ENCODE measurements around the gene MREG. TPM values are rescaled to one million over a fixed set of nuclear protein-coding genes. Genes with fewer than 3 reads are reported as not detected.

Gene MREG
- total RNA-seq, 1 experiment from 2014 or later = 16.9 TPM

GRCh38 chr2:215914054-215914776 lies 99.1 kb downstream of the MREG start:
- TF ChIP-seq POLR2A (IDR thresholded peaks at IDR 0.05; ENCODE audit: borderline replicate concordance, extremely low read depth, insufficient read depth, insufficient read length) (no peak), CTCF (IDR thresholded peaks at IDR 0.05 in 2 of 3, conservative IDR thresholded peaks at IDR 0.05 in 1 of 3; ENCODE audit: borderline replicate concordance in 1 of 3, insufficient read depth in 1 of 3, low read depth in 2 of 3, low read length in 2 of 3) (no peak), SIN3A (IDR thresholded peaks at IDR 0.05; ENCODE audit: low read depth) (no peak), ZFX (IDR thresholded peaks at IDR 0.05) (no peak), FOSL1 (IDR thresholded peaks at IDR 0.05; ENCODE audit: low read depth) (no peak), YY1 (IDR thresholded peaks at IDR 0.05; ENCODE audit: extremely low read depth, insufficient replicate concordance, low read depth, low read length) (no peak), CBX3 (IDR thresholded peaks at IDR 0.05; ENCODE audit: low read depth) (no peak)
- POLR2A ChIA-PET = no interaction called here
- H3K4me3 ChIP-seq (replicated peaks in 1 of 2; ENCODE audit: low read depth in 1 of 2, low read length in 2 of 2) = no peak overlapping the region
- CTCF ChIA-PET = interaction anchor here (0.8 kb wide), 1 partner anchor 17 kb away, joined by 3 read pairs; no protein-coding TSS in a partner anchor
- H3K36me3 ChIP-seq (ENCODE audit: control insufficient read depth in 1 of 2, insufficient read depth in 2 of 2, low read length in 2 of 2) = no peaks in the 10 kb centered on the region
- no peak overlapping the region for H3K4me2 ChIP-seq (ENCODE audit: low read length)
- no peak overlapping the region for H3K9ac ChIP-seq (ENCODE audit: low read length)
- no peaks in the 10 kb centered on the region for H3K9me2 ChIP-seq (ENCODE audit: insufficient read depth)
- no peaks in the 10 kb centered on the region for H3K79me2 ChIP-seq (ENCODE audit: insufficient read depth, low read length)
- DNase-seq (ENCODE audit: low read depth, low spot score) (no peak), ATAC-seq (no peak)
- RAD21 ChIA-PET (ENCODE audit: low non-redundant PET in 1 of 2, low total read pairs in 2 of 2, uncharacterized antibody in 2 of 2, unreplicated experiment in 2 of 2) = no interaction called here
- no peak overlapping the region for H2AFZ ChIP-seq (ENCODE audit: low read depth, low read length, poor library complexity, severe bottlenecking)
- intact Hi-C loops (cut with micrococcal nuclease) = loop anchor here (10.0 kb wide), 1 partner anchor 459 kb away; no protein-coding TSS in a partner anchor
- no peaks in the 10 kb centered on the region for H4K20me1 ChIP-seq (ENCODE audit: insufficient read depth)
- no TSS peak for BruUV-seq (replicated peaks)
- no peaks in the 10 kb centered on the region for H3K4me1 ChIP-seq (ENCODE audit: control insufficient read depth in 1 of 2, insufficient read depth in 2 of 2, low read length in 2 of 2)
- no peaks in the 10 kb centered on the region for H3K27me3 ChIP-seq (ENCODE audit: insufficient read depth, low read length)
- no peaks in the 10 kb centered on the region for H3K9me3 ChIP-seq (ENCODE audit: control insufficient read depth in 1 of 2, insufficient read depth in 1 of 2, low read depth in 1 of 2, low read length in 2 of 2)
- H3K27ac ChIP-seq (ENCODE audit: low read depth, low read length) = no peak overlapping the region

All from HCT116 (cell line).